Measurements from ENCODE around the gene SGSH.
A peak's percentile ranks its signal among the peaks of the same experiment; 100 is the strongest.
"Not testable (repeated sequence)": the region's sequence is repeated elsewhere in the genome, so short reads cannot be mapped to it uniquely, and the experiment has no call there.

SGSH gene

DNA sequence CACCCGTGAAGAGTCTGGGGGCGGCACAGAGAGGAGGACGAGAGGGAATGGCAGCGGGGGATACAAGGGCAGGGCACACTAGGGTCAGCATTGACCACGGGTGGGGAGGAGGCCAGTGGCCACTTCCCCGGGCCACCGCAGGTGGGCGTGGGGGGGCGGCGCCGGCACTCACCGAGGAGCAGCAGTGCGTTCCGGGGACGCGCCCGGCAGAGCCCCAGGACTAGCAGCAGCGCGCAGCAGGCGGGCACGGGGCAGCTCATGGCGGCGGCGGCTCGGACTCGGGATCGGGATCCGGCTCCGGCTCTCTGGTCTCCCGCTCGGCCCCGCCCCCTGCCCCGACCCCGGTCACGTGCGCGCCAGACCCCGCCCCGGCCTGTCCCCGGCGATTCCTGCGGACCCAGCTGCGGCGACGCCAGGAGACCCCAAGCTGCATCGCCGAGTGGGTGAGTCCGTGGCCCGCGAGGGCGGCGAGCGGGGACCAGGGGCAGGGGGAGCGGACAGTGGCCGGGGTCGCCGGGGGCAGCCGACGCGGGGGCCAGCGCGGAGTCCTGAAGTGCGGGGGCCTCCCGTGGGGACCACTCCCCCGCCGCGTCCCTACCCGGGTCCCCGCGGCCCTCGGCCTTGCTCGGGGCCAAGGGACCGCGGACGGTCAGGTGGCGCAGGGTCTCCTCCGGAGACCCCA is at the start of gene SGSH, which contains the start of gene SLC26A11:
Gene SGSH (minus strand): TSS at position 280 of the 682 bp plus-strand sequence. CDS start 20 bp downstream, at position 260.
Gene SLC26A11 (plus strand): TSS at position 374 of the 682 bp plus-strand sequence. CDS start 1,134 bp downstream, outside the sequence.
- DNase-seq (ENCODE audit: low read depth in 2 of 2), result peak; percentile 63 to 64

DNA sequence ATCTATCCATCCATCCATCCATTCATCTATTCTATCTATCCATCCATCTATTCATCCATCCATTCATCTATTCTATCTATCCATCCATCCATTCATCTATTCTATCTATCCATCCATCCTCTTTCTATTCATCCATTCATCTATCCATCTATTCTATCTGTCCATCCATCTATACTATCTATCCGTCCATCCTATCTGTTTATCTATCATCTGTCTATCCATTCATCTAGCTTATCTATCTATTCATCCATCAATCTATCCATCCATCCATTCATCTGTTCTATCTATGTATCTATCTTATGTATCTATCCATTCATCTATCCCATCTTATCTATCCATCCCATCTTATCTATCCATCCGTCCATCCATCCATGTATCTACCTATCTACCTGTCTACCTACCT is 49.3 kb upstream of the SGSH start:
- DNase-seq (ENCODE audit: low read depth in 2 of 2), result no peak

DNA sequence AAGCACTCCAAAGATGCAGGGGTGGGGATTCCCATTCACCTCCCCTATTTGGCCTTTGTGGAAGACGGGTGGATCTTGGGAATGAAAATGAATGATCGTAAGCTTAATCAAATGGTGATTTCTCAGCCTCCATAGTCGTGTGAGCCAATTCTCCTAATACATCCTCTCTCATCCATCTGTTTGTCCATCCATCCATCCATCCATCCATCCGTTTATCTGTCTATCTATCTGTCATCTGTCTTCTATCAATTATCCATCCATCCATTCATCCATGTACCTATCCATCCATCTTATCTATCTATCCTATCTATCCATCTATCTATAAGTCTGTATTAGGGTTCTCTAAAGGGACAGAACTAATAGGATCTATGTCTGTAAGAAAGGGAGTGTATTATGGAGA is 48.3 kb upstream of the SGSH start:
- no peak for DNase-seq (ENCODE audit: low read depth in 2 of 2)

DNA sequence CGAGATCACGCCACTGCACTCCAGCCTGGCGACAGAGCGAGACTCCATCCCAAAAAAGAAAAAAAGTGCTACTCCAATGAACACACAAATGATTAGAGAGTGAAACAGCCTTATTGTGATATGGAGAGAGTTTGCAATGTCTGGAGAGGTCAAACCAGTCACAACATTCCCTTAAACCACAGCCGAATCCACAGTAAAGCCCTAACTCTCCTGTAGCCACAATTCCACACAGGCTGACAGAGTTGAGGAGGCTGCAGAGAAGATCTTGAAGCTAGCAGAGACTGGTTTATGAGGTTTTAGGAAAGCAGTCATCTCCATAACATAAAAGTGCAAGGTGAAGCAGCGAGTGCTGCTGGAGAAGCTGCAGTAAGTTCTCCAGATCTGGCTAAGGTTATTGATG is 47.3 kb upstream of the SGSH start:
- DNase-seq (ENCODE audit: low read depth in 2 of 2), result no peak

DNA sequence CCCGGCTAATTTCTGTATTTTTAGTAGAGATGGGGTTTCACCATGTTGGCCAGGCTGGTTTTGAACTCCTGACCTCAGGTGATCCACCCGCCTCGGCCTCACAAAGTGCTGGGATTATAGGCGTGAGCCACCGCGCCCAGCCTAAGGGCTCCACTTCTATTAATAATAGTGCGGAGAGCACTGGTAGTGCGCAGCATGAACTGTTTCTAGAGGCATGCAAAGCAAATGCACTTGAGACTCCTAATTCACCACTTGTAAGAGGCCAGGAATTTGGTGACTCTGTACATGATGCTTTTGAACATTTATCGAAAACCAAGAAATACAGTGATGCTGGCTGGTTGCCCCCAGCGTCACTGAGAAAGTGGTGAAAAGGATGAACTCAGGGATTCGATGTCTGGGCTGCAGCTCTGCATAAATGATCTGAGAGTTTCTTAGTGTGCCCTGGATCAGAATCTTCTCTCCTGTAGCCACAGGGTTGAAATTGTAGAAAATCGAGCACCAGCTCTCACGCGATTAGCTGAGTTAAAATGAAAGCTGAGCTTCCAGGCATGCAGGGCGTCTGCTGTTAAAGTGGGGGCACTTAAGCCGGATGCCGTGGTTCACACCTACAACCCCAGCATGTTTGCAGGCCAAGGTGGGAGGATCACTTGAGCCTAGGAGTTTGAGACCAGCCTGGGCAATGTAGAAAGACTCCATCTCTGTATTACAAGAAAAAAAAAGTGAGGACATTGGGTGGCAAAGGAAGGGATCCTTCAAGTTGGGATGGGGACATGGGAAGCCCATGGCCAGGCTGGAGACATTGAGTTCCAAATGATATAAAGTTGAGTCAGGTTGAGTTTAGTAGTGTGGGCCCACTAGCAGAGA is 45.3 kb upstream of the SGSH start:
- peak in 1 of 2 donors; percentile 56 for DNase-seq (ENCODE audit: low read depth in 2 of 2)

DNA sequence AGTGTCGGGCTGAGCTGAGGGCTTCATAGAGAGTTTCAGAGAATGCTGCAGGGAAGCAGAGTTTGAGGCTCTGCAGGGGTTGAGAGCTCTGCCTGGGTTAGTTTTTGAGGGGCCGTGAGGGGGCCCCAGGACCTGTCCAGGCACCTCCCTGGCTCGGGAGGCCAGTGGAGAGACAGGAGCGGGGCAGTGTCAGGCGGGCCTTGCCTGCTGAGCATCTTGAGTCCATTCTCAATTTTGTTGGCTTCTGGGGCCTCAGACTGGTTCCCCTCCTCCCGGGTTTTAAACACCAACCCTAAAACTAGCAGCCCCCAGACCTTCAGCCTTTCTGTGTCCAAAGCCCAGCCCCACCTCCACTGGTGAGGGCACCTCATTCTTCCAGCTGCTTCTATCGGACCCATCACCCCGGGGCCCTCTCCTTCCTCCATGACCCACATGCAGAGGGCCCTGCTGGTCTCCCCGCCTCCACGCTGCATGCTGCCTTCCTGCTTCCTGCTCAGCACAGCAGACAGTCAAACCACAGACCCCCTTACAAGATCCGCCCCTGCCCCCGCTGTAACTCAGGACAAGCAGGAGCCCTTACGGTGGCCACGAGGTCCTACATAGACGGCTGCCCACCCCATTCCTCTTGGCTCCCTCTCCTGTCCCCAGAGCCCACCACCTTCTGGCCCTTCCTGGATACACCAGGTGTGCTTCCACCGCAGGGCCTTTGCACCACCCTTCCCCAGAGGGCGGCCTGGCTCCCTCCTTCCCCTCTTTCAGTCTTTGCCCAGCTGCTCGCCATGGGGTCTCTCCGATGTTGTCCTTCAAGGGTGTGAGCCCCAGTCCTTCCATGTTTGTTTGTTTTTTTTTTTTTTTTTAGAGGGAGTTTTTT is 44.3 kb upstream of the SGSH start:
- peak; percentile 56 to 57 for DNase-seq (ENCODE audit: low read depth in 2 of 2)

DNA sequence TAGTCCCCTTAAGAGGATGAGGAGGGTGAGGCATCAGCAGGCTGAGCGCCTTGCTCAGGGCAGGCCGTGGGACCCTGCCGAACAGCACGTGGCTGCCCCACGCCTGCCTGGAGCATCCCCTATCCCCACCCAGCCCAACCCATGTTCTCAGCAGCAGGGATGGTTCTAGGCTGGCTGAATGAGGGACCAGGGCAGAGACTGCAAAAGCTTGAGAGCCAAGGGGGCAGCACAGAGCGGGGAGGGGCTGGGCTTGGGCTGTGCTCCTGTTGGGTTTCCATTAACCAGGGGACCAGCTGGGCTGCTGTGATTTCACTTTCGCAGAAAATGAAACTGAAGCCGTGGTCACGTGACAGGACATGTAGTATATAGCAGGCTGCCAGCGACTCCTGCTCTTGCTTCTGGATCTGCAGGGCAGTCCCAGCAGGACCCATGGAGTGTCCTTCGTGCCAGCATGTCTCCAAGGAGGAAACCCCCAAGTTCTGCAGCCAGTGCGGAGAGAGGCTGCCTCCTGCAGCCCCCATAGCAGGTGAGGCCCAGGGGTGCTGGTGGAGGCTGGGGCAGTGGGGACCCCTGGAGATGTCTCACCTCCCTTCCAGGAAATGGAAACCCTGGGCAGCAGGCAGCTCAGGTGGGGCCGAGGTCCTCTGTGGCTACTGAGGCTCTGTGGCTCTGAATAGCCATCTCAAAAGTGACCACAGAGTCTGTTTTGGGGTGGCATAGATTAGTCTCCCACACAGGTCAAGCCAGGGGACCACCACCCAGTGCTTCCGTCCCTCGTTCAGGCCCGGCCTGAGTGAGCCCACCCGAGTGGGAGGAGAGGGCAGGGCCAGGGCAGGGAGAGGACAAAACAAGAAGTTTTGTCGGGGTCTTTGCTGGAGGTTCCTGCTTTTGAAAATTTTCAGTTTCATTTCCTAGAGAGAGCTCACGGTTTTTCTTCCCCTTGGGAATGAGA is 43.4 kb upstream of the SGSH start:
- DNase-seq (ENCODE audit: low read depth in 2 of 2), result peak; percentile 73 to 80

DNA sequence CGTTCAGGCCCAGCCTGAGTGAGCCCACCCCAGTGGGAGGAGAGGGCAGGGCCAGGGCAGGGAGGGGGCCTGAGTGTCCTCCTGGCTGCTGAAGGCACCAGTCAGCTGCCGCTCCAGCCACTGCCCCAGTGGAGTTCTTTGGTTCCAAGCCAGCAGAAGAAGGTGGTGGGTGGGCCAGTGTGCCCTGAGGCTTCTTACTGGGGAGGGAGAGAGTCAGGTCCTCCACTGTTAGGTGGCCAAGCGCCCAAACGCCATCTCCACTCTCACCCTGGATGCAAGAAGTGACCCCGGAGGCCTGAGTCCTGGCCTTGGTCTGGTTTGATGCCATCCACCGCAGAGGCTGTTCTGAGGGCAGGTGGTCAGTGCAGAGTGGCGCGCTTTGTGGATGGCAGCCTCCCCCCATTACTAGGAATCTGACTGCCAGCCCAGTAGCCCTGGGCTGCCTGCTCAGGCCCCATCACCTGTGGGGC is 42.7 kb upstream of the SGSH start:
- no peak for DNase-seq (ENCODE audit: low read depth in 2 of 2)

DNA sequence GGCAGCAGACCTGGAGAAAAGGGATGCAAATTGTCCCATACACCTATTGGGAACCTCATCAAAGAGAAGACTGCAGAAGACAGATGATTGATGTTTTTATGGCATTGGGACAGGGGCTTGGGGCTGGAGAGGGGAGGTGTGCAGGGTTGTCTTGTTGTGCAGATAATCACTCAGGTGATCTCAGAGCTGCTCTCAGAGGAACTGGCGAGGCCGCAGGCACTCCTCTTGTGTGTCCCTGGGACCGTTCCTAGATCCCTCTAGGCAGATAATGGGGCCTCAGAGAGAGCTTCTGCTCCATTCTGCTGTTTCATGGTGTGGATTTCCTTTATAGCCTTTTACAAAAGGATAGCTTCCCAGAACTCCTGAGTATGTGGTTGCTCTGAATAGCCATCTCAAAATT is 42.2 kb upstream of the SGSH start:
- no peak for DNase-seq (ENCODE audit: low read depth in 2 of 2)

DNA sequence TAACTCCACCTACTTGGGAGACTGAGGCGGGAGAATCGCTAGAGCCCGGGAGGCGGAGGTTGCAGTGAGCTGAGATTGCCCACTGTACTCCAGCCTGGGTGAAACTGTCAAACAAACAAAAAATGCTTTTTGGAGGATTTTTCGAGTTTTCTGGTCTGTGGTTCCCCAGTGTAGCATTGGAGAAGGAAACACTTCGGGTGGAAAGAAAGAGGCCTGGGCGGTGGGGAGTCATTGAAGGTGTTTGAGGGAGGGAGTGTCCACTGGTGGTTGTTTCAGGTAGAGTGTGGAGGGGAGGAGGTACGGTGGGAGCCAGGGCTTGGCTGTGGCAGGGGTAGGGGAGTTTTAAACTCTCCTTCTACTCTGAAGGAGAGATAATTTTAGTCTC is 41.8 kb upstream of the SGSH start:
- no peak for DNase-seq (ENCODE audit: low read depth in 2 of 2)

DNA sequence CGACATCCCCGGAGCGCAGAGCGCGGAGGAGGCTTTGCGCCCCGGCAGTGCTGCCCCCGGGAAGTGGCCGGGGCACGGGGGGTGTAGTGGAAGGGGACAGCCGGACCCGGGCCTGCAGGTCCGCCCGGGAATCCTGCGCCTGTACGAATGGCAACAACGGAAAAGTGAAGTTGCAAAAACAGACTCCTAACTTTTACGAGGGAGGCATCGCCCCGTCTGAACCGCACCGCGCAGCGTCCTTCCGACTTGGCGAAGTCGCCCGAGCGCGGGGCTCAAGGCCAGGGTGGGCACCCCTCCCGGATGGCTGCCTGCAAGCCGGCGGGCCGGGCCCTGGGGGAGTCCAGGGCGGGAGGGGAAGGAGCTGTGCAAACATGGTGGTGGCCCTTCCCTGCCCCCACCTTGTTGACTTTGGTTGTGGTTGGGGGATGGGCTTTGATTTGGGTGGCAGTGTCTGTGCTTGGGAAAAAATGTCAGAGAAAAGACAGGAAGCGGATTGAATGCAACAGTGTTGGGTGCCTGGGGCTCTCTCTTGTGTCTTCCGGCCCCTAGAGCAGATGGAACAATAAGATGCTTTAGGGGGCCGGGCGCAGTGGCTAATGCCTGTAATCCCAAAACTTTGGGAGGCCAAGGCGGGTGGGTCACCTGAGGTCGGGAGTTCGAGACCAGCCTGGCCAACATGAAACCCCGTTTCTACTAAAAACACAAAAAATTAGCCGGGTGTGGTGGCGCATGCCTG is 41.2 kb upstream of the SGSH start:
- DNase-seq (ENCODE audit: low read depth in 2 of 2), result no peak

DNA sequence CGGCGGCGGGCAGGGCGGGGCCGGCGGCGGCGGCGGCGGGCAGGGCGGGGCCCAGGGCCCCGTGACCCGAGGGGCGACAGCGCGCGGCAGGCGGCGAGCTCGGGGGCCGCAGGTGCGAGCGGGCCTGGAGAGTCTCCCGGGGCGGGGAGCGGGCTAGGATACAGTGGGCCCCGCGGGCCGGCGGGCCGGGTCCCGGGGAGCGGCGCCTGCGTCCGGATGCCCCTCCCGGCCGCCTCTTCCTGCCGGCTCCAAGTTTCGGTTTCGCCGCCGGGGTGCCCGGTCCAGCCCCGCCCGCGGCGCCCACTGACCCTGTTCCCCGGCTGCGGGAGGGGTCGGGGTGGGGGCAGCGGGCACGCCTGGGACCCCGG is 40.6 kb upstream of the SGSH start, which contains the start of gene RNF213:
Gene RNF213 (plus strand): TSS at position 62 of the 368 bp plus-strand sequence. CDS start 2,830 bp downstream, outside the sequence.
- DNase-seq (ENCODE audit: low read depth in 2 of 2), result no peak

DNA sequence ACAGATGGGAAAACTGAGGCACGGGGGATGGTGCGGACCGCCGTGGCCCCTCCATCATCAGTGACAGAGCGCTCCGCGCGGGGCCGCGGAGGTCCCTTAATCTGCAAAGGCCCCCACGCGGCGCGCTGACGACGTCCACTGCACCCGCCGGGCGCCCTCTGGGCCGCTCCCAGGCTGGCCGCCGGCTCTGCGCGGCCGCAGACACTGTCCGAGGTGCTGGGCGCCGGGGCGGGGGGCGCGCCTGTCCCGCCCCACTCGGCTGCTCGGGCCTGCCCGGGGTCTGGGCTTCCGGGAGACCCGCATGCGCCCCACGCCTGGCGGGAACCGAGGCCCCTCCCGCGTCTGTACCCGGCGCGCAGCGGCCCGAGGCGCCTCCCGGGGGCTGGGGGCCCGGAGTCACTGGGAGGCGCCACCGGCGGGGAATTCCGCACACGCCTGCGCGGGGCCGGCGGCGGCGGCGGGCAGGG is 40.0 kb upstream of the SGSH start:
- DNase-seq (ENCODE audit: low read depth in 2 of 2), result peak; percentile 64 to 69

DNA sequence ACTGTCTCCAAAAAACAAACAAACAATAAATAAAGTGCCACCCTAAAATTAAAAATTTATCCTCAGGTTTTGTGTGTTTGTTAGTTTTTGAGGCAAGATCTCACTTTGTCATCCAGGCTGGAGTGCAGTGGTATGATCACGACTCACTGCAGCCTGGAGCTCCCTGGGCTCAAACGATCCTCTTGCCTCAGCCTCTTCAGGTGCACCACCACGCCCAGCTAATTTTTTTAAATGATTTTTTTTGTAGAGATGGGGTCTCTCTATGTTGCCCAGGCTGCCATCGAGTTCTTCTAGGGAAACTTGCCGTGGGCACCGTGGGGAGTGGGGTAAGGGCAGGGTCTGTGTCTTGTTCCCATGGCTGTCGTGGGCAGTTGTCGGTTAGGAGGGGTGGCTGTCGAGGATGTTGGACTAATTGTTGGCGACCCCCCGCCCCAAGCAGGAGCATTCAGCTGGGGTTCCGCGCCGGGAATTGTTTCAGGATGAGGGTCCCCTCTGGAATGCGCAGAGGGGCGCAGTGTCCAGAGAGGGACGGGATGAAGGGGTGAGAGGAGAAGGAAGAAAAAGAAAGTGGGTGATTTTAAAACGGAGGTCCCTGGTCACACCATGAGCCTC is 39.4 kb upstream of the SGSH start:
- DNase-seq (ENCODE audit: low read depth in 2 of 2), result no peak

DNA sequence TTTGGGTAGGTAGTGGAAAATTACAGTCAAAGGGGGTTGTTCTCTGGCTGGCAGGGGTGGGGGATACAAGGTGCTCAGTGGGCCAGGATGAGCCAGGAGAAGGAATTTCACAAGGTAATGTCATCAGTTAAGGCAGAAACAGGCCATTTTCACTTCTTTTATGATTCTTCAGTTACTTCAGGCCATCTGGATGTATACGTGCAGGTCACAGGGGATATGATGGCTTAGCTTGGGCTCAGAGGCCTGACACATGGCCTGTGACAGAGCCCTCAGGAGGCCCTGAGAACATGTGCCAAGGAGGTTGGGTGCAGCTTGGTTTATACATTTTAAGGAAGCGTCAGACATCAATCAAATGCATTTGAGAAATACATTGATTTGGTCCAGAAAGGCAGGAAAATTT is 38.2 kb upstream of the SGSH start:
- DNase-seq (ENCODE audit: low read depth in 2 of 2), result not testable (repeated sequence)

DNA sequence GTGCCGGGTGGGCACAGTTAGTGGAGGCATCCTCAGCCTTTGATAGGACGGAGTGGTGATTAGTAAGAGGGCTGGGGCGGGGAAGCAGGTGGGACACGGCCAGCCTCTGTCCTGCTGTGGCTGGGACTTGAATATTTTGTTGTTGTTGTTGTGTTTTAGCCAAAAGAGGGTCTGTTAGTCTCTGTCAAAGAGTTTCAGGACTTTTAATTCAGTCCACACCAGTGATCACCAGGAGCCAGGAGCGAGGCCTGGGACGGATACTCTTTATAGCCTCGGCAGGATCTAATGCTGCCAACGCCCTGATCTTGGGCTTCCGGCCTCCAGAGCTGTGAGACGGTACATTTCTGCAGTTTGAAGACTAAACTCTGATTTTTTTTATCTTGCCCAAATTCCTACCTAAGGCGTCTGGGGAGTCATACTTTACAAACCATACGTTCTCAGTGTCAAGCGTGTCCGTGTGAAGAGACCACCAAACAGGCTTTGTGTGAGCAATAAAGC is 37.6 kb upstream of the SGSH start:
- no peak for DNase-seq (ENCODE audit: low read depth in 2 of 2)

DNA sequence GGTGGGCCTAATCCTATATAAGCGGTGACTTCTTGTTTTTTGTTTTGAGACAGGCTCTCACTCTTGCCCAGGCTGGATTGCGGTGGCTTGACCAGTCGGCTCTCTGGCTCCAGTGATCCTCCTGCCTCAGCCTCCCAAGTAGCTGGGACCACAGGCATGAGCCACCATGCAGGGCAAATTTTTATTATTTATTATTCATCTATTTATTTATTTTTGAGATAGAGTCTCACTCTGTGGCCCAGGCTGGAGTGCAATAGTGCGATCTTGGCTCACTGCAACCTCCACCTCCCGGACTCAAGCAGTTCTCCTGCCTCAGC is 35.9 kb upstream of the SGSH start:
- DNase-seq (ENCODE audit: low read depth in 2 of 2), result no peak

DNA sequence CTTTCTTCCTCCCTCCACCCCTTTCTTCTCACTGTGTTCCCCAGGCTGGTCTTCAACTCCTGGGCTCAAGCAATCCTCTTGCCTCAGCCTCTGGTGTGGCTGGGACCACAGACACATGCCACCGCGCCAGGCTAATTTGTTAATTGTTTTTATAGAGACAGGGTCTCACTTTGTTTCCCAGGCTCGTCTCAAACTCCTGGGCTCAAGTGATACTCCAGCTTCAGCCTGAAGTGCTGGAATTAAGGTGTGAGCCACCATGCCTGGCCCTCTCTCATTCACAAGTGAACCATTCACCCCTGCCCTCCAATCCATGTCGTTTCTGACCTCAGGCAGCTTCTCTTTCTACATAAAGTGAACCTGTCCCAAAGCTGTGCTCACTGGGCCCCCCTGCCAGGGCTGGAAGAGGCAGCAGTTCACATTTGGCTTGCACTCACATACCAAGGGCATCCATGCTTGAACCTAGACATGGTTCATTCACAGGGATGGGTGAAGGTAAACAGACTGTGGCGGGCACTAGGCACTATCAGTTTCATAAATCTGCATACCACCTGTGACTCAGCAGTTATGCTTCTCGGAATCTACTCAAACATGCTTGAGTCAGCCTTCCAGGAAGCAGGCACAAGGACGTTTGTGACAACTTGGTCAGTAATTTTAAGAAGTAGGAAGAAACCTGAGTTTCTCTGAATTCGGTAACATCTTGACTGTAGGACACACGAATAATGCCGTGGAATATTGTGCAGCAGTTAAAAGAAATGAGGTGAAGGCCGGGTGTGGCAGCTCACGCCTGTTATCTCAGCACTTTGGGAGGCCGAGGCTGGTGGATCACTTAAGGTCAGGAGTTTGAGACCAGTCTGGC is 34.5 kb upstream of the SGSH start:
- no peak for DNase-seq (ENCODE audit: low read depth in 2 of 2)

Data from stimulated activated CD8-positive, alpha-beta memory T cell treated with anti-CD3 and anti-CD28 coated beads, Interleukin-2, amount 100 ng/mL, for 48 hours (primary cell).